AG04449 (cell line): Measurements from ENCODE around the gene TOX2.

ENCODE experiments used
- CTCF ChIA-PET: fragments of 350-600 bp; formaldehyde crosslinking; extraction: SDS; loops from one replicate; lab custom pipeline; 2021; ENCODE audit warnings: antibody characterized with exemption; lab: Yijun Ruan, JAX
- POLR2A ChIA-PET: fragments of 400-600, 350-600 bp; formaldehyde crosslinking; extraction: SDS; loops from one replicate; lab custom pipeline; 2020; ENCODE audit warnings: antibody characterized with exemption, inconsistent platforms; lab: Yijun Ruan, JAX
- DNase-seq: peaks from one replicate; pipeline ENCODE4 v3.0.0-alpha.2; 2010; ENCODE audit warnings: low read depth, low spot score
- H3K4me3 ChIP-seq: 2 replicates; pipeline ENCODE4 v1.5.1; 2011; ENCODE audit warnings: low read depth, mild to moderate bottlenecking, control low read depth, low read length
- TF ChIP-seq, protein P1 (sequence below): IDR thresholded peaks from one replicate; pipeline ENCODE4 v1.5.1; 2011; ENCODE audit warnings: mild to moderate bottlenecking, moderate library complexity, low read length, control low read depth, inconsistent platforms; ENCODE audit not compliant: insufficient read depth; ENCODE audit errors: missing control alignments

The TOX2 gene, protein sequence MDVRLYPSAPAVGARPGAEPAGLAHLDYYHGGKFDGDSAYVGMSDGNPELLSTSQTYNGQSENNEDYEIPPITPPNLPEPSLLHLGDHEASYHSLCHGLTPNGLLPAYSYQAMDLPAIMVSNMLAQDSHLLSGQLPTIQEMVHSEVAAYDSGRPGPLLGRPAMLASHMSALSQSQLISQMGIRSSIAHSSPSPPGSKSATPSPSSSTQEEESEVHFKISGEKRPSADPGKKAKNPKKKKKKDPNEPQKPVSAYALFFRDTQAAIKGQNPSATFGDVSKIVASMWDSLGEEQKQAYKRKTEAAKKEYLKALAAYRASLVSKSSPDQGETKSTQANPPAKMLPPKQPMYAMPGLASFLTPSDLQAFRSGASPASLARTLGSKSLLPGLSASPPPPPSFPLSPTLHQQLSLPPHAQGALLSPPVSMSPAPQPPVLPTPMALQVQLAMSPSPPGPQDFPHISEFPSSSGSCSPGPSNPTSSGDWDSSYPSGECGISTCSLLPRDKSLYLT

DNA sequence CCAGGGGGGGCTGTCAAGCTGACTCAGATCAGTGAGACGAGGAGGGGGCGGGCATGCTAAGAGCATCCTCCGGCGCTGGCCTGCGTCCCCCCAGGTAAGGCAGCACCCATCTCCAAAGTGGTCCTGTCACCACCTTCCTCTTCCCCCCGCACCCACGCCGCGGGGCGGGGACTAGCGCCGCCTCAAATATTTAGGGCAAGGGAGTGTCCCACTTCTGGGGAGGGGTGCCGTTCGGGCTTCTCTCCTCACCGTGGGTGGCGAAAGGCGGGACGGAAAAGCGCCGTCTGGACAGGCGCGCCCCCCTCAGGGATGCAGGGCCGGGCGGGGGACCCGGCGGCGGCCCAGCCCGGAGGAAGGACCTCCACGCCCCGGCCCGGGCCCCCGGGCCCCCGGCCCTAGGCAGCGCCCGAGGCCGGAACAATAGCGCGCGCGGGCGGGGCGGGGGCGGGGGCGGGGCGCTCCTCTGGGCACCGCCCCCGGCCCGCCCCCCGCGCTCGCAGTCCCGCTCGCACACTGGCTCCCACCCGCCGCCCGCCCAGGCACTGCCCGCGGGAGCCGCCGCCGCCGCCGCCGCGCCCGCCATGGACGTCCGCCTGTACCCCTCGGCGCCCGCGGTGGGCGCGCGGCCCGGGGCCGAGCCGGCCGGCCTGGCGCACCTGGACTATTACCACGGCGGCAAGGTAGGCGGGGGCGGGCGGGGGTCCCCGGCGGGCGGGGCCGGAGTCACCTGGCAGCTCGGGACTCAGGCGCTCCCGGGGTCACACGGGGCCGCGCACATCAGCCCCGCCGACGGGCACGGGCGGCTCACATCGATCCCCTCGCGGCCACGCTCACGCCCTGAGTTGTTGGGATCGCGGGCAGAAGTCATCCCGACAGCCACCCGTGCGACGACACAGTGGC lies at the start of gene TOX2:
TOX2 (plus strand) TSS at position 542 of the 900 bp plus-strand sequence; CDS start at position 582, 40 bp downstream.
- TF ChIP-seq, protein P1, sequence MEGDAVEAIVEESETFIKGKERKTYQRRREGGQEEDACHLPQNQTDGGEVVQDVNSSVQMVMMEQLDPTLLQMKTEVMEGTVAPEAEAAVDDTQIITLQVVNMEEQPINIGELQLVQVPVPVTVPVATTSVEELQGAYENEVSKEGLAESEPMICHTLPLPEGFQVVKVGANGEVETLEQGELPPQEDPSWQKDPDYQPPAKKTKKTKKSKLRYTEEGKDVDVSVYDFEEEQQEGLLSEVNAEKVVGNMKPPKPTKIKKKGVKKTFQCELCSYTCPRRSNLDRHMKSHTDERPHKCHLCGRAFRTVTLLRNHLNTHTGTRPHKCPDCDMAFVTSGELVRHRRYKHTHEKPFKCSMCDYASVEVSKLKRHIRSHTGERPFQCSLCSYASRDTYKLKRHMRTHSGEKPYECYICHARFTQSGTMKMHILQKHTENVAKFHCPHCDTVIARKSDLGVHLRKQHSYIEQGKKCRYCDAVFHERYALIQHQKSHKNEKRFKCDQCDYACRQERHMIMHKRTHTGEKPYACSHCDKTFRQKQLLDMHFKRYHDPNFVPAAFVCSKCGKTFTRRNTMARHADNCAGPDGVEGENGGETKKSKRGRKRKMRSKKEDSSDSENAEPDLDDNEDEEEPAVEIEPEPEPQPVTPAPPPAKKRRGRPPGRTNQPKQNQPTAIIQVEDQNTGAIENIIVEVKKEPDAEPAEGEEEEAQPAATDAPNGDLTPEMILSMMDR = no peak
- POLR2A ChIA-PET = no interaction called here

DNA sequence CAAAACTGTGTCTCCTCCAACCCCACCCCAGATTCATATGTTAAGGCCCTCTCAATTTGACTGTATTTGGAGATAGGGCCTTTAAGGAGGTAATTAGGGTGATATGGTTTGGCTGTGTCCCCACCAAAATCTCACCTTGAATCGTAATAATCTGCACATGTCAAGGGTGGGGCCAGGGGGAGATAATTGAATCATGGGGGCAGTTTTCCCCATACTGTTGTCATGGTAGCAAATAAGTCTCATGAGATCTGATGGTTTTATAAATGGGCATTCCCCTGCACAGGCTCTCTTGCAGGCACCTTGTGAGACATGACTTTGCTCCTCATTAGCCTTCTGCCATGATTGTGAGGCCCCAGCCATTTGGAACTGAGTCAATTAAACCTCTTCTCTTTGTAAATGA lies 46.6 kb upstream of the TOX2 start:
- no peak overlapping the region for H3K4me3 ChIP-seq
- no peak for DNase-seq
- CTCF ChIA-PET = no interaction called here
- POLR2A ChIA-PET = no interaction called here
- TF ChIP-seq, protein P1 = no peak

More for the DNA sequence above, at the start of gene TOX2:
- DNase-seq = no peak
- peak within 1 kb of the TSS; percentile 67 for H3K4me3 ChIP-seq
- CTCF ChIA-PET = interaction anchor here (1.1 to 1.3 kb wide), 3 partner anchors 164 to 376 kb away, joined by 3 to 4 read pairs (median 3); no protein-coding TSS in a partner anchor

DNA sequence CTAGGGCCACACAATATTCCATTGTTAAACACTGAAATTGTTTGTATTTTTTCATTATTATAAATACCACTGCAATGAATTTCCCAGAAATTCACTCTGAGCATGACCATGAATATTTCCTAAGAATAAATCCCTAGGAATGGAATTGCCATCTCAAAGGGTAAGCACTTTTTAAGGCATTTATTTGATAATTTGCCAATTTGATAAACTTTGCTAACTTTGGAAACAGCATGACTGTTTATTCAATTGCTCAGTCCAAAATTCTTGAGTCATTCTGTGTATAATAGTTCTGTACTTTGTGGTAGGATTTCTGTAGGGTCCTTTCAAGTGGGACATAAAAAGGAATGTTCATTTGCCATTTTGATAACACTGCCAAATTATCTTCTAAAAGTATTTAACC lies 44.2 kb upstream of the TOX2 start:
- POLR2A ChIA-PET = no interaction called here
- H3K4me3 ChIP-seq = no peak overlapping the region
- TF ChIP-seq, protein P1 = no peak
- CTCF ChIA-PET = no interaction called here
- DNase-seq = no peak

DNA sequence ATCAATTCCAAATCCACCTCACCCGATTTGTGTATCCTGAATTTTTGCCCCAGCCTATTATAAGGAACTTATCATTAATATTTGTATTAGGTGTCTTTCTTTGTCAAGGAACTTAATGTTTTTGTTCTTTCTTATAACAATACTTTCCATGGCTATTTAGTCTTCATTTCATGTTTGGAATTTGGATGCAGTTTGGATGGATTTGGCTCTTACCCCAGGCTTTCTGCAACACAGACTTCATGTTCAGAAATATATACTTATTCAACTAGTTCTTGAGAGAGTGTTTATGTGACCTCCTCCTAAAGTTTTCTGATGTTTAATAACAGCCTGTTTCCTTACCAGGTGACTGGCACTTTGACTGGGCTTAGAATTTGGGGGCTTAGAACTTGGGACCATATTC lies 35.9 kb upstream of the TOX2 start:
- ChIA-PET CTCF (no interaction called here), POLR2A (no interaction called here)
- H3K4me3 ChIP-seq = no peak overlapping the region
- TF ChIP-seq, protein P1 = no peak
- no peak for DNase-seq

DNA sequence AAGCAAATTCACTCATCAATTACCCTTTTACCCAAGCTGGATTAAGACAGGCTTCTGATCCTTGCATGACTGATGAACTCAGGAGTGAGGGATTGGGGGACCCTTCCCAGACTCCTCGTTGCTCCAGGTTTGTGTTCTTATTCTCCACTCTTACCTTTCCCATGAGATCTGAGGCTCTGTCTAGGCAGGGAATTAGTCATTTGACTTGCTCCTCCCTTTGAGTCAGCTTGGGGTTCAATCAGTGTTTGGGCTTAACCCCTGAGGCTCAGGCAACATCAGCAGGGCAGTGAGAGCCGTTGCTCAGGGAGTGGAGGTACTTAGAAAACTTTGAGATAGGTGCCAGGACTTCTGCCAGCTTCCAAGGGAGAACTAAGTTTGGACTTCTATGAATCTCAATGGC lies 20.7 kb upstream of the TOX2 start:
- POLR2A ChIA-PET = no interaction called here
- CTCF ChIA-PET = no interaction called here
- no peak for DNase-seq
- TF ChIP-seq, protein P1 = no peak
- H3K4me3 ChIP-seq = no peak overlapping the region
